ENCODE measurements around the gene SP4.
"Not testable (repeated sequence)": the region's sequence is repeated elsewhere in the genome, so short reads cannot be mapped to it uniquely, and the experiment has no call there.

SP4 gene

DNA sequence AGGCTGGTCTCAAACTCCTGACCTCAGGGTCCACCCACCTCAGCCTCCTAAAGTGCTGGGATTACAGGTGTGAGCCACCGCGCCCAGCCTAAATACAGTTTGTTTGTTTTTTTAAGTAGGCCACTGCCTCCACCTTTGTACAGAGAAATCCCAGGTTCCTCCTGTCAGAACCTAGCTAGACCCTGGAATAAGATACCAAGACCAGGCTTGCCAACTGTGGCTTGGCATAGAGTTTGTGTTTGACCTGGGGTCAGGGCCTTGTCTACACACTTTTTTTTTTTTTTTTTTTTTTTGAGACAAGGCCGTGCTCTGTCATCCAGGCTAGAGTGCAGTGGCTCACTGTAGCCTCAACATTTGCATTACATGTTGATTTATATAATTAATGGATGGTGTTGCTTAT is 80.7 kb downstream of the SP4 start:
- DNase-seq (ENCODE audit: low read depth, low spot score), result no peak
- no peak overlapping the region for H3K27ac ChIP-seq

DNA sequence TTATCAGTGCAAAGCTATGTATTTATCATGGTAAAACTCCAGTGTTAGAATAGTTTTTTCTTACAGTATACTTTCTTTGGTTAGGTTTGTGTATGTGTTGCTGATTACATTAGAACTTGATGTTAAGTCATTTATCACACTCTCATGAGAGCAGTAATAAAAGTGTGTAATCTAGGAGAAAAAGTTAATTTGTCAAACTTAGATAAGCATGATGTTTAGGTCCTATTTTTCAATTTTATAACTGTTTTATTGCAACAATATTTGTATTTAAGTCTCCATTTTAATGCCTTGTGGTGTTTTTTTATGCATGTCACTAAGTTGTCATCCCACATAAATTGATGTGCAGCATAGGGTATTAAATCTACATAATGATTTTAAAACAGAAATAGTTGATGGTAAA is 86.2 kb downstream of the SP4 start:
- DNase-seq (ENCODE audit: low read depth, low spot score), result no peak
- H3K27ac ChIP-seq, result no peak overlapping the region

DNA sequence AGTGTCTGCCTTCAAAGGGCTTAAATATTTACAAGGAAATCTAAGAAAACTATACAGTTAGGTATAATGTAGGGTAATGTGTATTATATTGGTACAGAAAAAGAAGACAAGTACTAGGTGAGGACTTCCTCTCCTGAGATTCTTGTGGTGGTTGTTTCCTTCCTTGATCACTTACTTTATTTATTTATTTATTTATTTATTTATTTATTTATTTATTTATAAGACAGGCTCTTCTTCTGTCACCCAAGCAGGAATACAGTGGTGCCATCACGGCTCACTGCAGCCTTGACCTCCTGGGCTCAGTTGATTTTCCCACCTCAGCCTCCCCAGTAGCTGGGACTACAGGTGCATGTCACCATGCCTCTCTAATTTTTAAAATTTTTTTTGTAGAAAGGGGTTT is 96.8 kb downstream of the SP4 start:
- DNase-seq (ENCODE audit: low read depth, low spot score), result no peak
- H3K27ac ChIP-seq, result no peak overlapping the region

DNA sequence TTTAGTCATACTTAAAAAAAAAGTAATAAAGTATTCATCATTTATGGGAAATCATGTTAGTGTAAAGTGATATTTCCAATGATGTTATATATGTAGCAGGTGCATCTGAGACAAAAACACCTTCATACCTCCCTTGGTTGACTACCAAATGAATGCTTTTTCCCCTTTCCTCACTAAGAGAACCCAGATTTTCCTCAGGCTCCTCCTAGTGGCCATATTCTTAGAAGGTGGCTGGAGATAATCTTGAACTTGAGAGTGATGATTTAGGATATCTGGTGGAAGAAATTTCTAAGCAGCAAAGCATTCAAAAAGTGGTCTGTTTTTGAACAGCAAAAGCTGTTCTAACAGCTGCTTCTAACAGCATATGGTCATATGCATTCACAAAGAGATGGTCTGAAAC is 98.1 kb downstream of the SP4 start:
- H3K27ac ChIP-seq, result no peak overlapping the region
- no peak for DNase-seq (ENCODE audit: low read depth, low spot score)

DNA sequence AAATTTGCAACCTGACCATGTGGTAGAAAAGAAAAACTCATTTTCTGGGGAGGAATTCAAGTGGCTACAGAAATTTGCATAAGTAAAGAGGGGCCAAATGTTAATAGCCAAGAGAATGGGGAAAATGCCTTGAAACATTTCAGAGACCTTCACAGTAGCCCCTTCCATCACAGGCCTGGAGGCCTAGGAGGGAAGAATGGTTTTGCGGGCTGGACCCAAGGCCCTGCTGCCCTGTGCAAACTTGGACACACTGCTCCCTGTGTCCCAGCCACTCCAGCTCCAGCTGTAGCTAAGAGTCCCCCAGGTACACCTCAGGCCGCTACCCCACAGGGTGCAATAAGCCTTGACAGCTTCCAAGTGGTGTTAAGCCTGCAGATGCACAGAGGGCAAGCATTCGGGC is 98.6 kb downstream of the SP4 start:
- no peak for DNase-seq (ENCODE audit: low read depth, low spot score)
- no peak overlapping the region for H3K27ac ChIP-seq

DNA sequence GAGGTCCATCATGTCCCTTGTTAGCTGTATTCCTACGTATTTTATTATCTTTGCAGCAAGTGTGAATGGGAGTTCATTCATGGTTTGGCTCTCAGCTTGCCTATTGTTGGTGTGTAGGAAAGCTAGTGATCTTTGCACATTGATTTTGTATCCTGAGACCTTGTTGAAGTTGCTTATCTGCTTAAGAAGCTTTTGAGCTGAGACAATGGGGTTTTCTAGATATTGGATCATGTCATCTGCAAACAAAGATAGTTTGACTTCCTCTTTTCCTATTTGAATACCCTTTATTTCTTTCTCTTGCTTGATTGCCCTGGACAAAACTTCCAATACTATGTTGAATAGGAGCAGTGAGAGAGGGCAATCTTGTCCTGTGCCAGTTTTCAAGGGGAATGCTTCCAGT is 104.6 kb downstream of the SP4 start:
- not testable (repeated sequence) for H3K27ac ChIP-seq

DNA sequence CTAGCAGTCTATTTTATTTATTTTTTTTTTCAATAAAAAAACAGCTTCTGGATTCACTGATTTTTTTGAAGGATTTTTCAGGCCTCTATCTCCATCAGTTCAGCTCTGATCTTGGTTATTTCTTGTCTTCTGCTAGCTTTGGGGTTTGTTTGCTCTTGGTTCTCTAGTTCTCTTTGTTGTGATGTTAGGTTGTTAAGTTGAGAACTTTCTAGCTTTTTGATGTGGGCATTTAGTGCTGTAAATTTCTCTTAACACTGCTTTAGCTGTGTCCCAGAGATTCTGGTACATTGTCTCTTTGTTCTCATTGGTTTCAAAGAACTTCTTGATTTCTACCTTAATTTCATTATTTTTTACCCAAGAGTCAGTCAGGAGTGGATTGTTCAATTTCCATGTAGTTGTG is 105.8 kb downstream of the SP4 start:
- H3K27ac ChIP-seq; DNase-seq (ENCODE audit: low read depth, low spot score): not testable (repeated sequence)

More for the DNA sequence above, 104.6 kb downstream of the SP4 start:
- not testable (repeated sequence) for DNase-seq (ENCODE audit: low read depth, low spot score)

DNA sequence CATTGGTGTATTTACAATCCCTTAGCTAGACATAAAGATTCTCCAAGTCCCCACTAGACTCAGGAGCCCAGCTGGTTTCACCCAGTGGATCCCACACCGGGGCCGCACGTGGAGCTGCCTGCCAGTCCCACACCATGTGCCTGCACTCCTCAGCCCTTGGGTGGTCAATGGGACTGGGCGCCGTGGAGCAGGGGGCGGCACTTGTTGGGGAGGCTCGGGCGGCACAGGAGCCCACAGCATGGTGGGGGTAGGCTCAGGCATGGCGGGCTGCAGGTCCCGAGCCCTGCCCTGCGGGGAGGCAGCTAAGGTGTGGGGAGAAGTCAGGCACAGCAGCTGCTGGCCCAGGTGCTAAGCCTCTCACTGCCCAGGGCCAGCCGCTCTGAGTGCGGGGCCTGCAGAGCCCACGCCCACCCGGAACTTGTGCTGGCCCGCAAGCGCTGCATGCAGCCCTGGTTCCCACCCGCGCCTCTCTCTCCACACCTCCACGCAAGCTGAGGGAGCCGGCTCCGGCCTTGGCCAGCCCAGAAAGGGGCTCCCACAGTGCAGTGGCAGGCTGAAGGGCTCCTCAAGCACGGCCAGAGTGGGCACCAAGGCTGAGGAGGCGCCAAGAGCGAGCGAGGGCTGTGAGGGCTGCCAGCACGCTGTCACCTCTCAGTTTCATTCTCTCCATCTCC is 108.7 kb downstream of the SP4 start:
- not testable (repeated sequence) for DNase-seq (ENCODE audit: low read depth, low spot score); H3K27ac ChIP-seq

DNA sequence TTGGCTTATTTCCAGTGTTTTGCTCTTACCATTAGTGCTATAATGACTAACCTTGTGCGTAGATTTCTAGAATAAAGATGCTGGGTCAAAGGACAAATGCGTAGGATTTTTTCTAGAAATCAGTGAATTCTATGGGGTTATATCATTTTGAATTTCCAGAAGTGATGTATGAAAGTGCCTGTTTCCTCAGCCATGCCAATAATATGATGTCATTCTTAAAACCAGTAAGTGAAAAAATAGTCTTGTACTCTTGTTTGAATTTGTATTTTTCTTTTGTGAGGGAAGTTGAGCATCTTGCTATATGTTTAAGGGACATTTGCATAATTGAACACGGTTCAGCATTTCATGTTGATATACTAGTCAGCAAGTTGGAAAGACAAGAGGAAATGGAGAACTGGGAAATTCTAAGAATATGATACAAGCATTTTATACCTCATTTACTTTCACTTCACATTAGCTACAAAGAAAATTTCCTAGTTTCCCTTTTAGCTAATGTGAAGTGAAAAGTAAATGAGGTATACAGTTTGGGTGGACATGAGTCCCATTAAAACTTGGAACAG is 111.1 kb downstream of the SP4 start:
- H3K27ac ChIP-seq, result no peak overlapping the region

DNA sequence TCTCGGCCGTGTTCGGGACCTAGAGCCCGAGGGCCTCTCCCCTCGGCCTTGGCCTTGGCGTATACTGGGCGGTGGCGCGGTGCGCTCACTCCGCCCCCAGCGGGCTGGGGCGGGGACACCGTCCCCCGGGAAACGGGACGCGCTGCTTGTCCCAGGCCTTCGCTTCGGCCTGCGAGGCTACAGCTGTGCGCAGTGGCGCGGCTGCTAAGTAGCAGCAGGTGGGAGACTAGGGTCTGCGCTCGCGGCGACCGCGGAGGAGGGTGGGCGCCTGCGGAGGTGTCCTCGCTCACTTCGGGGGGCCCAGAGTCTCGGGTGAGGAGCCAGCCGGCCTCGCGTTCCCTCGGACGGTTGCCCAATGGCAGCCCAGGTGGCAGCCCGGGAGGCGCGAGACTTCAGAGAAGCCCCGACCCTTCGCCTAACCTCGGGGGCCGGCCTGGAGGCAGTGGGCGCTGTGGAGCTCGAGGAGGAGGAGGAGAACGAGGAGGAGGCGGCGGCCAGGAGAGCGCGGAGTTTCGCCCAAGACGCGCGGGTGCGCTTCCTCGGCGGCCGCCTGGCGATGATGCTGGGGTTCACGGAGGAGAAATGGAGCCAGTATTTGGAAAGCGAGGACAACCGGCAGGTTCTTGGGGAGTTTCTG is 115.1 kb downstream of the SP4 start, which contains the start of gene DNAH11:
TSS of gene DNAH11 (plus strand) at position 149 of the 637 bp plus-strand sequence. CDS start at position 356, 207 bp downstream.
- DNase-seq (ENCODE audit: low read depth, low spot score), result no peak

More for the DNA sequence above, 111.1 kb downstream of the SP4 start:
- no peak for DNase-seq (ENCODE audit: low read depth, low spot score)

DNA sequence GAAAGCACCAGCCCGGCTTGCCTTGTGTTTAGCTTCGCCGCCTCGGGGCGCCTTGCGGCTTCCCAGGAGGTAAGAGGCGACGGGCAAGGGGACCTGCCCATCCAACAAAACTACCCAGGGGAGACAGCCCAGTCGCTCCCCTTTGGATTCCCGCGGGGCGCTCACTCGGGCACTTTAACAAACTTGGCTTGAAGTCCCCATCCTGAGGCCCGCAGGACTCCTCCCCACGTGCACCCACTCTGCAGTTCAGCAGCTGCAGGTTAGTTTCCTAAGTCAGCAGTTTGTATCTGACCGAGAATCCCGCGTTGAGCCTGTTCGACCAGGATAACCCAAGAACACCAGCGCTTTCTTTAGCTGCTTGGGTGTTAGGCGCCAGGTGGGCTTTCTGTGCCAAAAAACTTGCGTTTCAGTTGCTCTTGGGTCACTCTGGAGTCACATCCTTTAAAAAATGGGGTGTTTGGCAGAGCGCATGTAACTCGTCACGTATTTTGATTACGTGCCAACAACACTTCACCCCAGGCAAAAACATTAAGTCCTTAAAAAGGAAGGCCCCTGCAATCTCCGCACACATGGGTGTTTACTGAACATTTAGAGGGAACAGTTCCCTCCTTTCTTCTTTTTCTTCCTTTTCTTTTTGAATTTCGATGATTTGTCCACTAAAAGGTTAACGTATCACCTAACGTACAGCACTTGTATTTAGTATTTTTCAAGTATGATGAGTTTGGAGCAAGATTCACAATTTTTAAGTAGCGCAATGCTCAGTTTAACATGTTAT is 115.8 kb downstream of the SP4 start:
- no peak overlapping the region for H3K27ac ChIP-seq
- no peak for DNase-seq (ENCODE audit: low read depth, low spot score)

More for the DNA sequence above, 115.1 kb downstream of the SP4 start, which contains the start of gene DNAH11:
- H3K27ac ChIP-seq, result no peak within 1 kb of the TSS

DNA sequence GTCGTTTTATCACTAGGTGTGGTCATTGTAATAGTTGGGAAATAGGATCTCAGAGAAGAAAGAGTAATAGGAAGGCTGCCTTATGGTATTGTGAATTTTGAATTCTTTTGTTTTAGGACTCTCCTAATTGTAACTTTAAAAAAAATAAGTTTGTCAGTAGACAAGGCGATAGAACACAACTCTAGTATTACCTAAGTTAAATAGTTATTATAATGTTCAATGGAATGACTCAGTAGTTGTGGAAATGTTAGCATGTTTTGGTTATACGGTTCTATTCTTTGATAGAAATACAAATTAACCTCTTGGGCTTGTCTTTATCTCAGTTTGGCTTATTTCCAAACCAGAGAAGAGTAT is 116.4 kb downstream of the SP4 start:
- no peak for DNase-seq (ENCODE audit: low read depth, low spot score)
- no peak overlapping the region for H3K27ac ChIP-seq

DNA sequence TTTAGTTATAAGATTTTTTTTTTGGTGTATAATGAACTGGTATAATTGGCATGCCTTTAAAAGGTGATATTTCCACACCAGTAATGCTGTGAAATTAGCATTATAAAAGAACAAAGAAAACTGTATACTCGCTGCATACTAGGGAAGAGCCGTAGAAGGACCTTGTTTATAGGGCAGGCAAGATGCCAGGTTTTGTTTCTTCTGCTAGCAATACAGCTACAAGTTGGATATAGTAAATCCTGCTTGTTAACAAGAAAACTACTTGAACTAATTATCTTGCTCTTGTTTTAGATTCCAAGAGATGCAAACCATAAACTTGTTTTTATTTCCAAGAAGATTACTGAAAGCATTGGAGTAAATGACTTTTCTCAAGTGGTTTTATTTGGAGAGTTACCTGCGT is 116.8 kb downstream of the SP4 start:
- no peak for DNase-seq (ENCODE audit: low read depth, low spot score)
- H3K27ac ChIP-seq, result no peak overlapping the region

DNA sequence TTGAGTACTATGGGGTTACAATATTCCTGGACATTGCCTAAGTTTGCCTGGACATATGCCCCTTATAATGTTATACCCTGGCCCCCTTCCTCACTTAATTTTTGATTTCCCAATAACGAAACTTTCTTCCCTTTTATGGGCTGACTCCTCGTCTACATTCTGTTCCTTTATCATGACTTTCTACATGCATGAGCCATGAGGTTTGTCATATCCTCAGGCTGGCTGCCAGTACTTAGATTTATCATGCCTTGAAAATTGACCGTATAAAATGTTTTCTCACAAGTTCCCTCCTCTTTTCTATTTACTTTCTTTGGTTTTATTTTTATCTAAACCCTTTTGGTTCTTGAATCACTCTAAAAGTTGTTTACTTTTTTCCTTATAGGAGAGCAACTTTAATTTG is 119.6 kb downstream of the SP4 start:
- H3K27ac ChIP-seq, result no peak overlapping the region
- DNase-seq (ENCODE audit: low read depth, low spot score), result no peak

DNA sequence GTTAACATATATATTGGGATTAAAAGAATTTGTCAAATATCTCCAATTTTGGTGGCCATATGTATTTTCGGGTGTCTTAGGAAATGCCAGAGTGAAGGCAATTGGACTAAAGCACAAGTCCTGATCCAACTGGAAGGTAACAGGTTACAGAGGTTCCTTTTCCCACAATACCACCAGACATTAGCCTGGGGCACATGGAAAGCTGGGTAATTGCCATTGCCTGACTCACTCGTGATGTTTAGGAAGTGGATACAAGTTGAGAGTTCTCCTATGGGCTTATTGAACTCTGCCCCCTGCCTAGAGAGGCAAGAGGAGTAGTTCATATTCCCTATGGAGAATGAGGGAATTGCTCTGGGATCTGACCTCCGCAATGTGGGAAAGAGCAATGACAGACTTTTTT is 120.6 kb downstream of the SP4 start:
- no peak overlapping the region for H3K27ac ChIP-seq
- DNase-seq (ENCODE audit: low read depth, low spot score), result no peak

DNA sequence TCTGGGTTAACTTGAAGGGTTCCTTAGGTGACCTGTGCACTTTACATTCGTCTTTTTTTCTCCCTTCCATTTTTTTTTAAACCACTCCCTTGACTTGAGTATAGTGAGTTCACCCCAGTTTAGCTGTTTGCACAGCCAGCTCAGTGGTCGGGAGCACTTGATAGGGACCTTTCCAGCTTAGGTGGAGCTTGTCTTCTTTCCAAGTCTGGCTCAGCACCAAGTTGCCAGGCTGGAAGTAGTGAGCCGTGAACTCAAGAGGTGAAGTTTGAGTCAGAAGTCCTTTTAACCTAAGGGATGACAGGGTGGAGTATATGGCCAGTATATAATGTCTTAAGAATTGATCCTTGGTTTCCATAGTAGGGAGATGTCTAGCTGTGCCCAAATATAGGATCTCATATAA is 122.2 kb downstream of the SP4 start:
- no peak for DNase-seq (ENCODE audit: low read depth, low spot score)
- peak overlapping the region; percentile 85 for H3K27ac ChIP-seq

DNA sequence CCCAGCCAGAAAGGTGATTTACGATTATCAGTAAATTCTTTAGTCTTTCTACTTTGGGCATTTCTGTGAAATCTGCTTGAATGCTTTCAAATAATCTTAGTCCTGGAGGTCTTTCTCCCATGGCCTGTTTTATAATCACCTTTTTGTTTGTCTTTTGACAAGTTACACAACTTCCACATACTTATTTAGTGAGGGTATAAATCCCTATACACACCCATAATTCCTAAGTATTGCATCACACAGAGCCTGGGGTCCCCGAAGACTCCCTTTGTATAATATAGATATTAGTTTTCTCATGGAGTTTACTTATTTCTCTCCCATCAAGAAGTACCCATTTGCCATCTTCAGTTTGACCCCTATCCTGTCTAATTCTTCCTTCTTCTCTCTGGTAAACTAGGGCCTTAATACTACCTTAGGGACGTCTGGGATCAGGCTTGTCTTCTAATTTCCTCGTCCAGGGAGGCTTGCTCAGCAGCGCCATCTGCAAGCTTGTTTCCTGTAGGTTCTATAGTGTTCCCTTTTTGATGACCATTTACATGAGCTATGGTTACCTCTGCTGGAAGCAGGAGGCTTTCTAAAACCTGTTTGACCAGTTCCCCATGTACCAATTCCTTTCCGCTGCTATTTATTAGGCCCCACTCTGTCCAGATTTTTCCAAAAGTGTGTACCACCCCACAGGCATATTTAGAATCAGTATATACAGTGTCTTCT is 123.1 kb downstream of the SP4 start:
- DNase-seq (ENCODE audit: low read depth, low spot score), result peak; percentile 51

DNA sequence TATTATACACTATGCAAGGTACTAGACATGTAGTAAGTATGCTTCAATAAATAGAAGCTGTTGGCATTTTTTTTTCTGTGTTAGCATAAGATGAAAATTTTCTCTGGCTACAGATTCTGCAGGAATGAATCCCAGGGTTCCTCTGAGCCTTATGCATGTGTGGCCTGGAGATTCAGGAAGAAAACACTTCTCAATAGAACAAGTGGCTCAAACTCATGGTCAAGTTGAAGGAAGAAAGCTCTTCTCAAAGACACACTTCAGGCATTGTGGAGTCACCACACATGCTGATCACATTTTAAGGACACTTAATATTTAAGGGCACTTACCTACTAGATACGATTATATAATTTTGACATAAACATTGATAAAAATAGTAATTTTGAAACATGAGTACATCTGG is 134.5 kb downstream of the SP4 start:
- no peak for DNase-seq (ENCODE audit: low read depth, low spot score)
- no peak overlapping the region for H3K27ac ChIP-seq

More for the DNA sequence above, 123.1 kb downstream of the SP4 start:
- H3K27ac ChIP-seq, result peak overlapping the region; percentile 85

Measured in epithelial cell of prostate (primary cell).